Central memory CD8-positive, alpha-beta T cell (primary cell): ENCODE data around the gene CDC42BPA.

ENCODE experiments used
- ATAC-seq: fragments of 150-1000 bp; cut with Tn5 transposase; replicated peaks from 2 replicates; pipeline ENCODE4 v1.10.0; 2022; ENCODE audit warnings: mild to moderate bottlenecking, moderate FRiP score, moderate number of reproducible peaks; ENCODE audit not compliant: poor library complexity, severe bottlenecking; ENCODE audit errors: extremely low read depth
- DNase-seq, 2 donors: peaks; one replicate each; pipeline ENCODE4 v3.0.0; 2021; ENCODE audit warnings: low spot score in 2 of 2
- H3K27ac Mint-ChIP-seq: one replicate; pipeline ENCODE4 v1.8.0; 2022; ENCODE audit warnings: low read depth, mild to moderate bottlenecking, moderate library complexity, mixed read lengths
- H3K27me3 Mint-ChIP-seq: one replicate; pipeline ENCODE4 v1.8.0; 2022; ENCODE audit warnings: mixed read lengths
- H3K36me3 Mint-ChIP-seq: one replicate; pipeline ENCODE4 v1.8.0; 2022; ENCODE audit warnings: mild to moderate bottlenecking, moderate library complexity, mixed read lengths; ENCODE audit not compliant: insufficient read depth
- H3K4me1 Mint-ChIP-seq: one replicate; pipeline ENCODE4 v1.8.0; 2022; ENCODE audit warnings: mixed read lengths
- H3K4me3 Mint-ChIP-seq: one replicate; pipeline ENCODE4 v1.8.0; 2022; ENCODE audit warnings: mild to moderate bottlenecking, moderate library complexity, mixed read lengths
- H3K9me3 Mint-ChIP-seq: one replicate; pipeline ENCODE4 v1.8.0; 2022; ENCODE audit warnings: mixed read lengths

The CDC42BPA gene

DNA sequence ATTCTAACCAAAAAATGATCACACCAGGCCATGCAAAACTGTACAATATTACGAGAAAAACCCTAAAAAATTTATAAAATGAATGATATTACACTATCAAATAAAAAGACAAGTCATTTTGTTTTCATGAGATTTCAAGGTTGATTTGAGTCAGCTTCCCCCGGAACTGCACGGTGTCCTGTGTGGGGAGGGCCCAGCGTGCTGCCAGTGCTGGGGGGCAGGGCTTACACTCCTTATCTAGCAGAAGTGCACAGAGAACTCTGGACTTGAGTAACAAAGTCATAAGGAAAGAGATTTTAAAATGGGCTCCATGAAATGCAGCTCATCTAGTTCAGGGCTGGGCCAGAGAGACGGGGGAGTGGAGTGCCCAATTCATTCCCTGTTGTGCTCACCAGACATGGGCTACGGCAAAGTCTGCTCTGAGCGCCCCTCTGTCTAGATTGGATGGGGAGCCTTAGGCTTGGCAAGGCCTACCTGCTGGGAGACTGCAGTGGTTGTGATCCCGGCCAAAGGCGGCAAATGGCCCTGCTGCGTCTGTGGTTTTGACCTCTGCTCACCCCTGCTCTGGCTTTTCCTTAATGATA is 328.1 kb downstream of the CDC42BPA start:
- no peak overlapping the region for H3K4me3 Mint-ChIP-seq
- H3K36me3 Mint-ChIP-seq: peaks cover 6% of the 10 kb centered on the region
- H3K9me3 Mint-ChIP-seq: no peaks in the 10 kb centered on the region
- H3K4me1 Mint-ChIP-seq: peaks cover 15% of the 10 kb centered on the region
- peak; percentile 85 for ATAC-seq
- H3K27me3 Mint-ChIP-seq: no peaks in the 10 kb centered on the region
- no peak for DNase-seq
- H3K27ac Mint-ChIP-seq: peak overlapping the region; percentile 76

DNA sequence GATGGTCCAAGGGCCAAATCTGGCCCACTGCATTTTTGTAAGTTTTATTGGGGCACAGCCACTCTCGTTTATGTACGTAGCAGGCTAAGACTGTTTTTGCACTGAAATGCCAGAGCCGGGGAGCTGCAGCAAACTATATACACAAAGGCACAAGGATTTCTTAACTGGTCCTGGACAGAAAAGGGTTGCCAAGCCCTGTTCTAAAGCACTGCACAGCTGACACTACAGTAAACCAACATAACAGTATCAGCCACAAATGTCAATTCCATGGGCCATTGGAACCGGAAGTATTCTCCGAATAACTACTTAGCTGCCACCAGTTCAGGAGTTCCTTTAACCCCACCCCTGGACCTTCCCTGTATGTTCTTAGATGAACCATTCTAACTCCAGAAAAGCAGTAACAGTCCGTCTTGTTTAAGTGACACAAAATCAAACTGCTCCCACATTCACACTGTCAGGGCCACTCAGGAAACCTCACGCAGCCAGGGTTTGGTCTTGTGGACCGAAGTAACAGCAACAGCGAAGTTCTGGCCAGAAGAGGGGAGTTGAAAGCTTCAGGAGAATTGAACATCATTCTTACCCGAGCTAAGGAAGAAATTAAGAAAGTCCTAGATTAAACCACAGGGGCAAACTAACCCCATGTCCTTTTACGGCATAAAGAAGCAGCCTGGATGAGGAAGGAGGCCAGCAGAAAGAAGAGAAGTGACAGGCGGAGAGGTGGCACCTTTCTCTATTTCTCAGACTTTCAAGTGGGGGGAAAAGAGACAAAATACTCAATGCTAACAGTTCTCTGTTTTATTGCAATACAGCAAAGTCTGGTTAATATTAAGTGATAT is 329.0 kb downstream of the CDC42BPA start:
- ATAC-seq (no peak), DNase-seq (no peak)
- no peaks in the 10 kb centered on the region for H3K9me3 Mint-ChIP-seq
- peaks cover 15% of the 10 kb centered on the region for H3K4me1 Mint-ChIP-seq
- no peak overlapping the region for H3K4me3 Mint-ChIP-seq
- no peaks in the 10 kb centered on the region for H3K27me3 Mint-ChIP-seq
- peak overlapping the region; percentile 76 for H3K27ac Mint-ChIP-seq
- H3K36me3 Mint-ChIP-seq: peaks cover 6% of the 10 kb centered on the region

DNA sequence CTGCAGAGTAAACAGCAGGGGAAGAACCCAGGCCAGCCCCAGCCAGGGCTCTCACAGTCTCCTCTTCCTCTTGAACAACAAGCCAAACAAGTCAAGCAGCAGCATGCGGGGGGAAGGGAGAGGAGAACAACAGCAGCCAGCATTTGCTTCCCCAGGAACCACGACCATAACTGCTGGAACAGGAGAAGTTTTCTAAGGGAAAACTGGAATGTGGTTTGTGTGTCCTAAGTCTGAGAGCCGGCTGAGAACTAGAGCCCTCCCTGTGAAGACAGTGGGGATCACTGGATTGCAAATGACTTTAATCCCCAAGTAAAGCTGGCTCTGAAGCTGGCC is 330.0 kb downstream of the CDC42BPA start:
- Mint-ChIP-seq H3K4me3 (no peak overlapping the region), H3K27ac (no peak overlapping the region), H3K27me3 (no peaks in the 10 kb centered on the region), H3K36me3 (peaks cover 6% of the 10 kb centered on the region), H3K4me1 (peaks cover 15% of the 10 kb centered on the region), H3K9me3 (no peaks in the 10 kb centered on the region)
- no peak for ATAC-seq
- no peak for DNase-seq

DNA sequence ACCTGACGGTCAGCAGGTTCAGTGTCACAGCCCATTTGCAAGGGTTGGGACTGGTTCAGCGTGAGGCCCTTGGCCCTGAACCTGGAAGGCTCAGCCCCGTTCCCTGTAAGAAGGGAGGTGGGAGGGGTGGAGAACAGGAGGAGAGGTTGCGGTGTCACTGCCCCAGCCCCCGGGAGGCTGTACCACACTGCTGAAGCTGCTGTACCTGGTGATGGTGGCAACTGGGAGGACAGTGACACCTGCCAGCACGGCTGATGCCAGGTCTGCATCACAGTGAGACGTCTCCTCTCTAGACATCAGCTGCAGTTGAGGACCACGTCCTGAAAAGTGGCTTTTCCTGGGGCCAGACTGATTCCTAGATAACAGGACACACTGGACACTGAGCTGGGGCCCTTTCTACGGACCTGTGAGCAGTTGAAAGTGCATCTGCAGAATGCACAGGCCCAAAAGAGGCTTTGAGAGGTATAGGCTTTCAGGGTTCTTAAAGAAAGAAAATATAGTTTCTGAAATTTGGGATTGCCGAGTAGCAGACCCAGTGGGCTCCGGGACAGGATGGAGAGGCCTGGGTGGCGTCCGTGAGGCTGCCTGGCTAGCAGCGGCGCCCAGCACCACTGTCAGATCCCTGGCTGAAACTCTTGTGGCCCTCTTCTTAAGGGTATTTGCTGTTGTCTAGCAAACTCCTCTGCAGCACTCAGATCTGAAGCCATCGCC is 330.5 kb downstream of the CDC42BPA start:
- Mint-ChIP-seq H3K9me3 (no peaks in the 10 kb centered on the region), H3K4me1 (peaks cover 15% of the 10 kb centered on the region), H3K36me3 (peaks cover 6% of the 10 kb centered on the region), H3K4me3 (no peak overlapping the region), H3K27me3 (no peaks in the 10 kb centered on the region), H3K27ac (no peak overlapping the region)
- ATAC-seq (no peak), DNase-seq (no peak)

DNA sequence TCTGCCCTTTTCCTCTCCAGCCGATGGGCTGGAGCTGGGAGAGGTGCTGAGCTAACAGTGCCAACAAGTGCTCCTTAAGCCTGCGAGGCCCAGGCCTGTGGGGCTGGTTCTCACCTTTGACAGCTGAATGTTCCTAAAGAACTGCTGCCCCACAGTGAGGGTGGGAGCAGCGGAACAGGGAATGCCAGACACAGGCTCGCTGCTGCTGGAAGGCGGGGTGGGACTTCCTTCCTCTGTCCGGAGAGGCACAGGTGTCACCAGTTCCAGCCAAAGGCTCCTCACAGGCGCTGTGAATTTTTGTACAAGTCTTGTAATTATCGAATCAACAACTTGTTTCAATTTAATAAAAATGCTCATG is 331.1 kb downstream of the CDC42BPA start:
- H3K27ac Mint-ChIP-seq: no peak overlapping the region
- no peak for ATAC-seq
- DNase-seq: no peak
- peaks cover 15% of the 10 kb centered on the region for H3K4me1 Mint-ChIP-seq
- H3K27me3 Mint-ChIP-seq: no peaks in the 10 kb centered on the region
- no peaks in the 10 kb centered on the region for H3K9me3 Mint-ChIP-seq
- H3K4me3 Mint-ChIP-seq: no peak overlapping the region
- peaks cover 6% of the 10 kb centered on the region for H3K36me3 Mint-ChIP-seq

DNA sequence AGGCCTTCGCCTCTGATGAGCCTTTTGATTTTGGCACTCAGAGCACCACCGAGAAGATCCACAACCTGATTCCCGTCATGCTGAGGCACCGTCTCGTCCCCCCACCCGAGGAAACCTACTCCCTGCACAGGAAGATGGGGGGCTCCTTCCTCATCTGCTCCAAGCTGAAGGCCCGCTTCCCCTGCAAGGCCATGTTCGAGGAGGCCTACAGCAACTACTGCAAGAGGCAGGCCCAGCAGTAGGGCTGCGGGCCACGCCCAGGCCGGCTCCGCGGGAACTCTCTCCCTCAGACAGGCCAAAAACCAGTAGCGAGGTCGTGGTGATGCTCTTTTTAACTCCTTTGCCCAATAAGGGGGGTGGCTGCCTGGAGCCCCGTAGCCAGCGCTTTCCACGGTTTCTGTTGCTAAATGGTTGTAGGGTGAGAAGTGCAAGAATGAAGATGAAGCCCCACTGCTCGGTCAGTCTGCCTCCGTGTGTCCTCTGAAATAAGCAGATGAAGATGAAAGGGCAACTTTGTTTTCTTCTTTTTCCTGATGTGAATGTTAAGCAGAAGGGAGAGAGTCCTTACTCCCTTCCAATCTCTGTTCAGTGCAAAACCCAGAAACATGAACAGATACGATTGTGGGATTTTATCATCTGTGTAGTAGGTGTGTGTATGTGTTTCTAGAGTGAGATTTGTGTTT is 331.7 kb downstream of the CDC42BPA start:
- Mint-ChIP-seq H3K9me3 (no peaks in the 10 kb centered on the region), H3K27me3 (no peaks in the 10 kb centered on the region), H3K36me3 (peaks cover 6% of the 10 kb centered on the region), H3K4me1 (peaks cover 15% of the 10 kb centered on the region), H3K4me3 (no peak overlapping the region), H3K27ac (no peak overlapping the region)
- ATAC-seq (no peak), DNase-seq (no peak)

DNA sequence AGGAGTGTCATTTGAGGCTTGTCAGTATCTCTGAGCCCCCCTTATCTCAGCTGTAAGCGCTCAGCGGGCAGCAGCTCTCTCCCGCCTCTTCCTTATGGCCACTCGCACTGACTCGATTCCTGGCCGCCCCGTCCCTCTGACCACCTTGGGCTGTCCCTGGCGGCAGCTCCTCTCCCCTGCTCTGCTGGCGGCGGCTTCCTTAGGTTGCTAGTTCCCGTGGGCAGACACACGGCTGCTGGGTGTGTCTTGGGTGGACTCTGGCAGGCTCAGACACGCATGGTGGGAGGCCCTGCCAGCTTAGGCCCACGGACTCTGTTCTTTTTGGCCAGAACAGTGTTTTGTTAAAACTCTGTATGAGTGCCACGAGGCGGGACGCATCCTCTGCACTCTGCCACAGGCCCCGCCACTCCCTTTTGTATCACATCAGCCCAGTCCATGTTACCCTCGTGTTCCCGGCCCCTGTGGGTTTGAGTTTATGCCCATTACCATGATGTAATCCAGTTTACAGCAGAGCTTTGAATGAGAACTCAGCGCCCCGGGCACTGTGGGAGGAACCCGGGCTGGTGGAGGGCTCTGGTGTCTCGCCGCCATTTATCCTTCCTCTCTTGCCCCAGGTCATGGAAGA is 332.3 kb downstream of the CDC42BPA start:
- Mint-ChIP-seq H3K4me3 (no peak overlapping the region), H3K9me3 (no peaks in the 10 kb centered on the region), H3K4me1 (peaks cover 15% of the 10 kb centered on the region), H3K36me3 (peaks cover 8% of the 10 kb centered on the region), H3K27me3 (no peaks in the 10 kb centered on the region), H3K27ac (no peak overlapping the region)
- ATAC-seq: no peak
- no peak for DNase-seq

DNA sequence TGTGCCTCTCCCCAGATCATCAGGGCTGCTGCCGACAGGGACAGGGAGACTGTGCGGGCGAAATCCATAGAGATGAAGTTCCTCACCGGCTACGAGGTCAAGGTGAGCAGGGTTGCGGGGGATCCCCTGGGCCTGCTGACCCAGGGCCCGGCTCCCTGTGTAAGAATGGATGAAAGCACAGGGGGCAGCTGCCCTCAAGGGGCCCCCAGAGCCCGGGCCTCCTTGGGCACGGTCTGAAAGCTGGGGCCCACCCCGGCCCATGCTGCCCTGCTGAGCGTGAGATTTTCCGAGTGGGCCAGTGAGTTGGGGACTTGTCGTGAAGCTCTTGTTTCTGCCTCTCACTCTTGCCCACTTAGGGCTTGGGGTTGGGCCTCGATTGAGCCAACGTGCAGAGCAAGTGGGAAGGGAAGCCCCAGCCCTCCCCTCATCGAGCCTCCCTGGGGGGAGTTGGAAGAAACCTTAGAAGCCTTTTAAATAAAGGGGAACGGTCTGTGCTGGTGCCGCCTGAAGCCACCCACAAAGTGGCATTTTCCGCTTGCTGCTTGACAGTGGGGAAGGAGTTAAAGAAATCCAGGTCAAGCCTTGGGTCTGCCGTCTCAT is 333.0 kb downstream of the CDC42BPA start:
- Mint-ChIP-seq H3K9me3 (no peaks in the 10 kb centered on the region), H3K27me3 (no peaks in the 10 kb centered on the region), H3K4me1 (peaks cover 12% of the 10 kb centered on the region), H3K36me3 (peaks cover 11% of the 10 kb centered on the region), H3K27ac (no peak overlapping the region), H3K4me3 (no peak overlapping the region)
- ATAC-seq (no peak), DNase-seq (no peak)

DNA sequence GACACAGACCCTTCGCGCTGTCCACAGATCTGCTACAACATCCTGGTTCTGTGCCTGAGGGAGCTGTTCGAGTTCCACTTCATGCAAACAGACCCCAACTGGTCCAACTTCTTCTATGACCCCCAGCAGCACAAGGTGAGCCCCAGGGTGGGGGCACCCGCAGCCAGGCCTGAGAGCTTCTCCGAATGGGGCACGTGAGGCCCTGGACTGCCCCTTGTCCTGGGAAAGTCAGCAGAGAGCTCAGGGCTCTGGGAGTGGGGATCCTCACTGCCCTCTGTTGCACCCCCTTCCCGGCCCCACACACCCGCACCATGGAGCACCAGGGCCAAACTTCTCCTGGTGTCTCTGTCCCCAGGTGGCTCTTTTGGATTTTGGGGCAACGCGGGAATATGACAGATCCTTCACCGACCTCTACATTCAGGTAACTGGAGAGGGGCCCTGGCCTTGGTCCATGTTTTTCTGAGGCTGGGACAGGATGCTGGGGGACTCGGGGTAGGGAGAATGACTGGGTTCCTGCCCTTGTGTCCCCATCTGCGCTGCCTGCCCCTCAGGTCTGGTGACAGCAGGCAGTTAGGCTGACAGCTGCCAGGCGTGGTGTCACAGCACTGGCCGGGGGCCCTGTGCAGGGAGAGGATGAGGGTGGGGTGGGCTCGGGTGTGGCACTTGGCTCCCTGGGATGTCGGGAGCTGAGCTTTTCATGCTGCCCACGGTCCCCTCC is 333.6 kb downstream of the CDC42BPA start:
- Mint-ChIP-seq H3K4me3 (no peak overlapping the region), H3K9me3 (no peaks in the 10 kb centered on the region), H3K27ac (no peak overlapping the region), H3K36me3 (peaks cover 11% of the 10 kb centered on the region), H3K27me3 (no peaks in the 10 kb centered on the region), H3K4me1 (peaks cover 5% of the 10 kb centered on the region)
- DNase-seq: no peak
- ATAC-seq: no peak

DNA sequence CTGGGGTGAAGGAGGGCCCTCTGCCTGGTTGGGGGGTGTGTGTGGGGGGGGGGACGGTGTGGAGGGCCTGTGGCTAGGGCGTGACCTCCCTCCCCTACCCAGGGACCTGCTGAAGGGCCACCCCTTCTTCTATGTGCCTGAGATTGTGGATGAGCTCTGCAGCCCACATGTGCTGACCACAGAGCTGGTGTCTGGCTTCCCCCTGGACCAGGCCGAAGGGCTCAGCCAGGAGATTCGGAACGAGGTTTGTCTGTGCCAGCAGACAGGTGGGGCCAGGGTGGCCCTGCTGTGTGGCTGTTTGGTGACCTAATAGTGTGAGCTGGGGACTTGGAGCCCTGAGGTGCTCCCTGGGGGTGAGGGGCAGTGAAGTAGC is 334.3 kb downstream of the CDC42BPA start:
- ATAC-seq (no peak), DNase-seq (no peak)
- Mint-ChIP-seq H3K4me1 (no peaks in the 10 kb centered on the region), H3K4me3 (no peak overlapping the region), H3K27me3 (no peaks in the 10 kb centered on the region), H3K36me3 (peaks cover 13% of the 10 kb centered on the region), H3K27ac (no peak overlapping the region), H3K9me3 (no peaks in the 10 kb centered on the region)

DNA sequence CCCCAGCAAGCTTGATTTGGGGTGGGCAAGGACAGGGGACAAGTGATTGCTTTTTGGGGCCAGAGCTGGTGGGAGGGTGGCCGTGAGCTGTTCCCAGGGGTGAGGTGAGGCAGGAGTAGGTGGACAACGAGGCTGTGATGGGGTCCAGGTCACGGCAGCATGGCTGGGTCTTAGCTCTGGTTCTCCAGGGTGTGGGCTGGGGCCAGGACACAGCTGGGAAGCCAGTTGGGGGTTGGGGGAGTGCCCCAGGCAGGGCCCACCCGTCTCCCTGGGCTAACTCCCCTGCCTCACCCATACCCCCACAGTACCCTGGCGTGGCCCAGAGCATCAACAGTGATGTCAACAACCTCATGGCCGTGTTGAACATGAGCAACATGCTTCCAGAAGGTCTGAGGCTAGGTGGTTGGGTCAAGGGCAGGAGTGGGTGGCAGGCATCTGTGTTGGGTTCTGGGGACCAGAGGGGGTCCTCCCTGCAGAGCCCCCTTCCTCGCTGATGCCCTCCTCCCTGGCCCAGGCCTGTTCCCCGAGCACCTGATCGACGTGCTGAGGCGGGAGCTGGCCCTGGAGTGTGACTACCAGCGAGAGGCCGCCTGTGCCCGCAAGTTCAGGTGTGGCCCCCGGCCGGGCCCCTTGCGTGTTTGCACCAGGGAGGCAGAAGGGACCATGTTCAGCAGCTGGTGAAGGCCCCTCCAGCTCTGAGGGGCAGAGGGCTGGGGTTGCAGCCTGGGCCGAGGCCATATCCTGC is 334.9 kb downstream of the CDC42BPA start:
- no peak overlapping the region for H3K4me3 Mint-ChIP-seq

More for the DNA sequence above, 334.9 kb downstream of the CDC42BPA start:
- Mint-ChIP-seq H3K27me3 (no peaks in the 10 kb centered on the region), H3K36me3 (peaks cover 13% of the 10 kb centered on the region), H3K9me3 (no peaks in the 10 kb centered on the region), H3K27ac (no peak overlapping the region), H3K4me1 (no peaks in the 10 kb centered on the region)
- DNase-seq: no peak
- ATAC-seq: no peak
